ENCODE measurements around the gene ZMIZ2. TPM values are rescaled to one million over a fixed set of nuclear protein-coding genes. Genes with fewer than 3 reads are reported as not detected.

The ZMIZ2 gene
- total and polyA plus RNA-seq, 2 of the 8 experiments (the other 6 are each of a cell fraction or from before 2014, with no cell fraction given): 24.4 to 66.4 TPM

DNA sequence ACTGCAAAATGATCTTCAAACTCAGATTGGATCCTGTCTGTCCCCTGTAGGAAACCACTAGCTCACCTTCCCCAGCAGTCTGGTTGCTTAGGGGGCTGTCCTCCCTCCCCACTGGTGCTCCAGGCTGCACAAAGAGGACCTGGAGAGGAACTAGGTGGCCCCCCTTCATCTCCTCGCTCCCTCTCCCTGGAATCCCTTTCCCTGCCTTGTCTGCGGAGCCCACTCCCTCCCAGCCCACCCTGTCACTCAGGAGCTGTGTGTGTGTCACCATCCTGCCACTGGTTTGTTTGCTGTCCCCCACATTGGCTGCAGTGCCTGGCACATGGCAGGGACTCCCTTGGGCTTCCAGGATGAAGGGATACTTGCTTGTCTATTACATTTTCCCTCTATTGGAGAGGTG is 35.5 kb upstream of the ZMIZ2 start:
- Histone ChIP-seq H4K91ac (replicated peaks; ENCODE audit: insufficient read length, low read length) (no peak overlapping the region), H2BK20ac (ENCODE audit: low read length) (no peak overlapping the region), H3K27ac (ENCODE audit: low read depth, low read length) (no peak overlapping the region), H3K23me2 (ENCODE audit: low read depth, low read length) (no peaks in the 10 kb centered on the region), H2AK5ac (ENCODE audit: low read depth, low read length) (no peak overlapping the region), H3K27me3 (replicated peaks in 1 of 4; ENCODE audit: control insufficient read depth in 3 of 4, extremely low read depth in 1 of 4, insufficient read depth in 3 of 4, low read length in 3 of 4) (no peaks in the 10 kb centered on the region), H4K20me1 (replicated peaks in 1 of 2; ENCODE audit: control insufficient read depth in 1 of 2, insufficient read depth in 2 of 2, low read length in 2 of 2) (peaks cover 0 to 1% of the 10 kb centered on the region in 2 experiments), H3K79me1 (ENCODE audit: low read depth, low read length) (no peaks in the 10 kb centered on the region), H3K18ac (ENCODE audit: extremely low read depth, low read length) (no peak overlapping the region), H3K23ac (ENCODE audit: insufficient read length) (no peak overlapping the region), H2BK120ac (replicated peaks; ENCODE audit: low read depth, low read length) (no peak overlapping the region), H2AFZ (ENCODE audit: low read length) (no peak overlapping the region), H2BK12ac (ENCODE audit: low read depth, low read length) (no peak overlapping the region), H3K9ac (replicated peaks in 1 of 4; ENCODE audit: extremely low read depth in 1 of 4, low read depth in 3 of 4, low read length in 3 of 4) (no peak overlapping the region; a peak in 2 of 7 replicates), H3K36me3 (ENCODE audit: control insufficient read depth in 2 of 4, insufficient read depth in 4 of 4, low read length in 3 of 4) (peaks cover 0 to 6% (median 0%) of the 10 kb centered on the region in 4 experiments; a peak in 3 of 8 replicates), H3K79me2 (ENCODE audit: control insufficient read depth in 1 of 2, insufficient read depth in 2 of 2, low read length in 2 of 2) (no peaks in the 10 kb centered on the region), H2BK5ac (ENCODE audit: low read depth, low read length) (no peak overlapping the region), H2BK15ac (ENCODE audit: low read length) (no peak overlapping the region), H3K4ac (replicated peaks; ENCODE audit: insufficient read length, low read depth, low read length) (no peak overlapping the region), H4K5ac (ENCODE audit: insufficient read length, low read depth, low read length) (no peak overlapping the region), H3K4me3 (ENCODE audit: extremely low read depth in 1 of 4, insufficient read depth in 2 of 4, low read depth in 3 of 4, low read length in 4 of 4) (no peak overlapping the region), H3K14ac (ENCODE audit: insufficient read length) (no peak overlapping the region), H3K9me3 (ENCODE audit: insufficient read depth in 2 of 2, low read depth in 1 of 2, low read length in 1 of 2) (no peaks in the 10 kb centered on the region), H3K4me2 (ENCODE audit: insufficient read depth in 1 of 2, low read depth in 2 of 2, low read length in 2 of 2) (no peak overlapping the region), H3K4me1 (replicated peaks in 1 of 4; ENCODE audit: control insufficient read depth in 3 of 4, insufficient read depth in 4 of 4, low read length in 3 of 4) (no peaks in the 10 kb centered on the region; a peak in 1 of 7 replicates), H3K56ac (replicated peaks; ENCODE audit: insufficient read length, low read depth, low read length) (no peak overlapping the region), H4K8ac (ENCODE audit: extremely low read depth, insufficient read depth, low read length) (no peak overlapping the region)
- ChIA-PET POLR2A (ENCODE audit: partially characterized antibody) (no interaction called here), CTCF (ENCODE audit: partially characterized antibody) (no interaction called here)
- DNase-seq (ENCODE audit: low read depth in 1 of 2, low spot score in 2 of 2) (no peak), FAIRE-seq (no peak)
- TF ChIP-seq FOSL1 (IDR thresholded peaks at IDR 0.05; ENCODE audit: insufficient read depth, low read depth, low read length): no peak
- WGBS, 2 experiments (ENCODE audit: extremely low coverage in 1 of 2, insufficient coverage in 1 of 2, insufficient read length in 1 of 2, insufficient replicate concordance in 2 of 2, low coverage in 1 of 2, low lambda C conversion rate in 2 of 2, missing lambda C conversion rate in 1 of 2): no CpG with 5 or more reads among the region's 2 CpGs

Measured in H1 (cell line).